Breast epithelium (tissue), 4 donors: ENCODE measurements around the gene RTL10. TPM values are rescaled to one million over a fixed set of nuclear protein-coding genes. Genes with fewer than 3 reads are reported as not detected.

Experiments used
- DNase-seq, 2 donors: peaks; one replicate each; pipeline ENCODE4 v3.0.0-alpha.2; 2019; ENCODE audit warnings: low spot score in 2 of 2
- H3K27ac ChIP-seq, 2 donors: fragments of 200-600 bp; sonication (generic) in 1 of 2; one replicate each; pipeline ENCODE4 v1.5.1; 2016 to 2019; ENCODE audit warnings: mild to moderate bottlenecking in 1 of 2
- H3K27me3 ChIP-seq, 2 donors: fragments of 200-600 bp; sonication (generic) in 1 of 2; one replicate each; pipeline versions ENCODE4 v1.5.1 to v1.6.0; 2017 to 2019; ENCODE audit warnings: control low read depth in 1 of 2, mild to moderate bottlenecking in 1 of 2
- H3K36me3 ChIP-seq: fragments of 200-600 bp; one replicate; pipeline ENCODE4 v1.5.1; 2019
- H3K4me1 ChIP-seq, 2 donors: fragments of 200-600 bp; sonication (generic); one replicate each; pipeline ENCODE4 v1.5.1; 2016 to 2019; ENCODE audit warnings: control low read depth in 1 of 2
- H3K4me3 ChIP-seq, 3 donors: fragments of 200-600 bp; sonication (generic); 1 replicate in 2 of 3; 2 replicates in 1 of 3; pipeline ENCODE4 v1.5.1; 2016 to 2019; ENCODE audit warnings: mild to moderate bottlenecking in 3 of 3, moderate library complexity in 2 of 3
- H3K9me3 ChIP-seq, 2 donors: fragments of 200-600 bp; sonication (generic) in 1 of 2; one replicate each; pipeline ENCODE4 v1.5.1; 2016 to 2019; ENCODE audit warnings: control low read depth in 1 of 2
- CTCF ChIP-seq, 3 donors: fragments of 450-650 bp; IDR thresholded peaks; one replicate each; pipeline ENCODE4 v1.5.1; 2016 to 2017; ENCODE audit warnings: antibody characterized with exemption in 3 of 3, mild to moderate bottlenecking in 3 of 3, moderate library complexity in 3 of 3
- POLR2A ChIP-seq: fragments of 450-650 bp; IDR thresholded peaks from one replicate; pipeline ENCODE4 v1.6.1; 2016; ENCODE audit warnings: antibody characterized with exemption, mild to moderate bottlenecking, moderate library complexity
- POLR2AphosphoS5 ChIP-seq, 3 donors: sonication (generic); formaldehyde crosslinking; IDR thresholded peaks; one replicate each; pipeline ENCODE4 v1.6.1; 2017; ENCODE audit warnings: antibody characterized with exemption in 3 of 3
- intact Hi-C: fragments of 100-400 bp; cut with DNase I; formaldehyde crosslinking; loops from one replicate; pipeline ENCODE4 v1.15.1; 2023; ENCODE audit warnings: low total_unique reads
- total RNA-seq, 3 donors: library from RNA; depleted of rRNA; stranded (reverse); fragments of >200 nt; gene quantifications; one replicate each; pipeline ENCODE4 v1.1.0, GENCODE V29; 2016

RTL10 gene
- total RNA-seq, 3 donors from 2014 or later, result 6.7 to 21.5 (median 14.1) TPM

- H3K4me1 ChIP-seq, result no peaks in the 10 kb centered on the region
- H3K4me3 ChIP-seq, result peak overlapping the region in 1 of 3 donors; percentile 31
- no peaks in the 10 kb centered on the region for H3K27me3 ChIP-seq
- no peaks in the 10 kb centered on the region for H3K9me3 ChIP-seq
- intact Hi-C loops, result no loop called here
- no peak overlapping the region for H3K27ac ChIP-seq
- DNase-seq, result peak in 1 of 2 donors; percentile 48
- TF ChIP-seq CTCF (IDR thresholded peaks at IDR 0.05) (no peak), POLR2AphosphoS5 (IDR thresholded peaks at IDR 0.05) (peak in 1 of 3 donors; percentile 37)
- no peaks in the 10 kb centered on the region for H3K36me3 ChIP-seq
Measured at GRCh38 chr22:19880786-19881569, 26.3 kb upstream of the RTL10 start.

GRCh38 chr22:19879992-19880785 lies 25.5 kb upstream of the RTL10 start:
- H3K27ac ChIP-seq, result peak overlapping the region in 1 of 2 donors; percentile 5

GRCh38 chr22:19879643-19879991 lies 24.9 kb upstream of the RTL10 start:
- intact Hi-C loops, result no loop called here
- Histone ChIP-seq H3K4me1 (no peaks in the 10 kb centered on the region), H3K36me3 (no peaks in the 10 kb centered on the region), H3K4me3 (no peak overlapping the region), H3K9me3 (no peaks in the 10 kb centered on the region), H3K27me3 (no peaks in the 10 kb centered on the region), H3K27ac (peak overlapping the region in 1 of 2 donors; percentile 5)
- no peak for TF ChIP-seq CTCF (IDR thresholded peaks at IDR 0.05)
- TF ChIP-seq POLR2A, result no peak
- TF ChIP-seq POLR2AphosphoS5 (IDR thresholded peaks at IDR 0.05), result no peak
- no peak for DNase-seq

More at GRCh38 chr22:19879992-19880785, 25.5 kb upstream of the RTL10 start:
- Histone ChIP-seq H3K36me3 (no peaks in the 10 kb centered on the region), H3K27me3 (no peaks in the 10 kb centered on the region), H3K4me3 (no peak overlapping the region), H3K4me1 (no peaks in the 10 kb centered on the region), H3K9me3 (no peaks in the 10 kb centered on the region)
- intact Hi-C loops, result no loop called here
- no peak for TF ChIP-seq CTCF (IDR thresholded peaks at IDR 0.05)
- no peak for TF ChIP-seq POLR2A
- no peak for TF ChIP-seq POLR2AphosphoS5 (IDR thresholded peaks at IDR 0.05)
- no peak for DNase-seq

GRCh38 chr22:19879246-19879570 lies 24.5 kb upstream of the RTL10 start:
- intact Hi-C loops, result no loop called here
- no peaks in the 10 kb centered on the region for H3K27me3 ChIP-seq
- TF ChIP-seq CTCF (IDR thresholded peaks at IDR 0.05), result no peak
- no peak for TF ChIP-seq POLR2AphosphoS5 (IDR thresholded peaks at IDR 0.05)
- TF ChIP-seq POLR2A, result no peak
- DNase-seq, result no peak
- H3K9me3 ChIP-seq, result no peaks in the 10 kb centered on the region
- H3K36me3 ChIP-seq, result no peaks in the 10 kb centered on the region
- H3K27ac ChIP-seq, result no peak overlapping the region
- H3K4me1 ChIP-seq, result no peaks in the 10 kb centered on the region
- no peak overlapping the region for H3K4me3 ChIP-seq
